ENCODE data around the gene ALKBH4.
"Not testable (repeated sequence)": the region's sequence is repeated elsewhere in the genome, so short reads cannot be mapped to it uniquely, and the experiment has no call there.

ALKBH4 gene

GRCh38 chr7:102463841-102464576, 654 bp downstream of the ALKBH4 start:
- in situ Hi-C loops (cut with MboI; ENCODE audit: low pct_unique_long_range_greater_than_20kb, low sequenced_read_pairs) = loop anchor here (25.0 kb wide), 1 partner anchor 902 kb away; no protein-coding TSS in a partner anchor
- peak; percentile 23 for DNase-seq

- in situ Hi-C loops (cut with MboI; ENCODE audit: low pct_unique_long_range_greater_than_20kb, low sequenced_read_pairs) = loop anchor here (25.0 kb wide), 1 partner anchor 898 kb away; no protein-coding TSS in a partner anchor
Measured at GRCh38 chr7:102460467-102460866, 4.2 kb downstream of the ALKBH4 start.

GRCh38 chr7:102459221-102459844, 5.3 kb downstream of the ALKBH4 start:
- no peak for DNase-seq
- in situ Hi-C loops (cut with MboI; ENCODE audit: low pct_unique_long_range_greater_than_20kb, low sequenced_read_pairs) = loop anchor here (25.0 kb wide), 1 partner anchor 897 kb away; no protein-coding TSS in a partner anchor

More at GRCh38 chr7:102460467-102460866, 4.2 kb downstream of the ALKBH4 start:
- DNase-seq = no peak

GRCh38 chr7:102457352-102457924, 7.2 kb downstream of the ALKBH4 start:
- no peak for DNase-seq
- in situ Hi-C loops (cut with MboI; ENCODE audit: low pct_unique_long_range_greater_than_20kb, low sequenced_read_pairs) = loop anchor here (25.0 kb wide), 1 partner anchor 895 kb away; no protein-coding TSS in a partner anchor

- no peak for DNase-seq
Measured at GRCh38 chr7:102456327-102456726, 8.3 kb downstream of the ALKBH4 start.

GRCh38 chr7:102455596-102455995, 9.1 kb downstream of the ALKBH4 start:
- in situ Hi-C loops (cut with MboI; ENCODE audit: low pct_unique_long_range_greater_than_20kb, low sequenced_read_pairs) = loop anchor here (25.0 kb wide), 1 partner anchor 893 kb away; no protein-coding TSS in a partner anchor
- no peak for DNase-seq

More at GRCh38 chr7:102456327-102456726, 8.3 kb downstream of the ALKBH4 start:
- in situ Hi-C loops (cut with MboI; ENCODE audit: low pct_unique_long_range_greater_than_20kb, low sequenced_read_pairs) = loop anchor here (25.0 kb wide), 1 partner anchor 894 kb away; no protein-coding TSS in a partner anchor

GRCh38 chr7:102454932-102455331, 9.7 kb downstream of the ALKBH4 start:
- DNase-seq = not testable (repeated sequence)
- in situ Hi-C loops (cut with MboI; ENCODE audit: low pct_unique_long_range_greater_than_20kb, low sequenced_read_pairs) = loop anchor here (25.0 kb wide), 1 partner anchor 893 kb away; no protein-coding TSS in a partner anchor

- DNase-seq = no peak
- in situ Hi-C loops (cut with MboI; ENCODE audit: low pct_unique_long_range_greater_than_20kb, low sequenced_read_pairs) = loop anchor here (25.0 kb wide), 1 partner anchor 892 kb away; no protein-coding TSS in a partner anchor
Measured at GRCh38 chr7:102454468-102454867, 10.2 kb downstream of the ALKBH4 start.

- in situ Hi-C loops (cut with MboI; ENCODE audit: low pct_unique_long_range_greater_than_20kb, low sequenced_read_pairs) = loop anchor here (25.0 kb wide), 1 partner anchor 891 kb away; no protein-coding TSS in a partner anchor
- DNase-seq = no peak
Measured at GRCh38 chr7:102453319-102453718, 11.3 kb downstream of the ALKBH4 start.

GRCh38 chr7:102452451-102452850, 12.2 kb downstream of the ALKBH4 start:
- no peak for DNase-seq
- in situ Hi-C loops (cut with MboI; ENCODE audit: low pct_unique_long_range_greater_than_20kb, low sequenced_read_pairs) = loop anchor here (25.0 kb wide), 1 partner anchor 890 kb away; no protein-coding TSS in a partner anchor

GRCh38 chr7:102451371-102452054, 13.2 kb downstream of the ALKBH4 start:
- in situ Hi-C loops (cut with MboI; ENCODE audit: low pct_unique_long_range_greater_than_20kb, low sequenced_read_pairs) = loop anchor here (25.0 kb wide), 1 partner anchor 889 kb away; no protein-coding TSS in a partner anchor

GRCh38 chr7:102450242-102450641, 14.4 kb downstream of the ALKBH4 start:
- peak; percentile 20 for DNase-seq
- in situ Hi-C loops (cut with MboI; ENCODE audit: low pct_unique_long_range_greater_than_20kb, low sequenced_read_pairs) = loop anchor here (25.0 kb wide), 1 partner anchor 888 kb away; no protein-coding TSS in a partner anchor

More at GRCh38 chr7:102451371-102452054, 13.2 kb downstream of the ALKBH4 start:
- DNase-seq = no peak

GRCh38 chr7:102449136-102449535, 15.5 kb downstream of the ALKBH4 start:
- no peak for DNase-seq
- in situ Hi-C loops (cut with MboI; ENCODE audit: low pct_unique_long_range_greater_than_20kb, low sequenced_read_pairs) = no loop called here

GRCh38 chr7:102447311-102447710, 17.4 kb downstream of the ALKBH4 start:
- in situ Hi-C loops (cut with MboI; ENCODE audit: low pct_unique_long_range_greater_than_20kb, low sequenced_read_pairs) = no loop called here
- DNase-seq = no peak

GRCh38 chr7:102446387-102447156, 18.1 kb downstream of the ALKBH4 start:
- in situ Hi-C loops (cut with MboI; ENCODE audit: low pct_unique_long_range_greater_than_20kb, low sequenced_read_pairs) = no loop called here
- no peak for DNase-seq

GRCh38 chr7:102445674-102446071, 19.0 kb downstream of the ALKBH4 start:
- DNase-seq = no peak
- in situ Hi-C loops (cut with MboI; ENCODE audit: low pct_unique_long_range_greater_than_20kb, low sequenced_read_pairs) = no loop called here

GRCh38 chr7:102444961-102445673, 19.5 kb downstream of the ALKBH4 start:
- in situ Hi-C loops (cut with MboI; ENCODE audit: low pct_unique_long_range_greater_than_20kb, low sequenced_read_pairs) = no loop called here
- no peak for DNase-seq
